IMR-90 (cell line): ENCODE measurements around the gene CERKL. TPM values are rescaled to one million over a fixed set of nuclear protein-coding genes. Genes with fewer than 3 reads are reported as not detected.

Experiments
- ATAC-seq: fragments of 200-7000 bp; cut with Tn5 transposase; 2 replicates; pipeline ENCODE4 v1.9.1; 2020; ENCODE audit warnings: low read depth, mild to moderate bottlenecking, moderate library complexity
- BruUV-seq: library from RNA; stranded (reverse); fragments of 400-500 nt; replicated peaks from 2 replicates; lab custom pipeline; 2021; lab: Mats Ljungman, UMichigan
- CTCF ChIA-PET: fragments of 300-600 bp; formaldehyde crosslinking; extraction: SDS; loops from one replicate; lab custom pipeline; 2021; ENCODE audit warnings: antibody characterized with exemption; lab: Yijun Ruan, JAX
- POLR2A ChIA-PET: fragments of 300-600 bp; sonication (Branson Sonifier 250); formaldehyde crosslinking; loops from one replicate; lab custom pipeline; 2022; ENCODE audit warnings: antibody characterized with exemption; ENCODE audit not compliant: unreplicated experiment; lab: Charles Lee
- DNase-seq: peaks from one replicate; pipeline ENCODE4 v3.0.0; 2013
- H2AFZ ChIP-seq: replicated peaks from 2 replicates; pipeline ENCODE3; 2013; ENCODE audit warnings: low read length, mild to moderate bottlenecking; ENCODE audit not compliant: poor library complexity
- H2AK5ac ChIP-seq: 2 replicates; pipeline ENCODE4 v1.6.1; 2013; ENCODE audit warnings: low read depth, low read length, inconsistent platforms
- H2AK9ac ChIP-seq: replicated peaks from 2 replicates; pipeline ENCODE3; 2013; ENCODE audit warnings: mild to moderate bottlenecking, low read depth, low read length, moderate library complexity; ENCODE audit not compliant: poor library complexity
- H2BK120ac ChIP-seq: 2 replicates; pipeline ENCODE4 v1.6.1; 2013; ENCODE audit warnings: low read depth, low read length, inconsistent platforms
- H2BK15ac ChIP-seq: 3 replicates; pipeline ENCODE4 v1.6.1; 2013; ENCODE audit warnings: low read depth, low read length, inconsistent platforms
- H2BK20ac ChIP-seq: 2 replicates; pipeline ENCODE4 v1.6.1; 2013; ENCODE audit warnings: low read depth, mild to moderate bottlenecking, inconsistent platforms, low read length, moderate library complexity
- H2BK5ac ChIP-seq: 2 replicates; pipeline ENCODE4 v1.6.1; 2013; ENCODE audit warnings: mild to moderate bottlenecking, low read depth, low read length, inconsistent platforms; ENCODE audit not compliant: poor library complexity, severe bottlenecking
- H3K14ac ChIP-seq: replicated peaks from 2 replicates; pipeline ENCODE4 v1.6.1; 2013; ENCODE audit warnings: low read depth, low read length, inconsistent platforms
- H3K18ac ChIP-seq: 2 replicates; pipeline ENCODE4 v1.6.1; 2013; ENCODE audit warnings: low read depth, low read length, control low read depth
- H3K23ac ChIP-seq: 2 replicates; pipeline ENCODE4 v1.6.1; 2013; ENCODE audit warnings: low read depth, low read length, inconsistent platforms
- H3K27ac ChIP-seq: 2 replicates; pipeline ENCODE4 v1.5.1; 2013; ENCODE audit warnings: mild to moderate bottlenecking, control low read depth, low read length; ENCODE audit not compliant: insufficient read depth
- H3K27me3 ChIP-seq: 2 replicates; pipeline ENCODE4 v1.6.1; 2013; ENCODE audit warnings: low read length; ENCODE audit not compliant: control insufficient read depth, insufficient read depth
- H3K36me3 ChIP-seq: 2 replicates; pipeline ENCODE4 v1.6.1; 2013; ENCODE audit warnings: low read length, mixed read lengths; ENCODE audit not compliant: control insufficient read depth, insufficient read depth
- H3K4ac ChIP-seq: 2 replicates; pipeline ENCODE4 v1.6.1; 2013; ENCODE audit warnings: low read depth, low read length, inconsistent platforms
- H3K4me1 ChIP-seq: 2 replicates; pipeline ENCODE4 v1.6.1; 2013; ENCODE audit warnings: low read length, mixed read lengths; ENCODE audit not compliant: control insufficient read depth, insufficient read depth
- H3K4me2 ChIP-seq: 2 replicates; pipeline ENCODE4 v1.6.1; 2013; ENCODE audit warnings: low read depth, mild to moderate bottlenecking, control low read depth, low read length, moderate library complexity
- H3K4me3 ChIP-seq: 2 replicates; pipeline ENCODE4 v1.5.1; 2013; ENCODE audit warnings: low read depth, mild to moderate bottlenecking, control low read depth, low read length, moderate library complexity; ENCODE audit not compliant: insufficient read depth
- H3K56ac ChIP-seq: 2 replicates; pipeline ENCODE4 v1.6.1; 2013; ENCODE audit warnings: low read length, inconsistent platforms; ENCODE audit not compliant: insufficient read depth; ENCODE audit errors: extremely low read depth
- H3K79me1 ChIP-seq, 2 experiments: 2 replicates each; pipeline ENCODE4 v1.6.1; 2013; ENCODE audit warnings: low read length in 2 of 2, inconsistent platforms in 1 of 2, low read depth in 1 of 2
- H3K9ac ChIP-seq: 2 replicates; pipeline ENCODE4 v1.6.1; 2013; ENCODE audit warnings: low read depth, low read length, control low read depth
- H3K9me1 ChIP-seq: 2 replicates; pipeline ENCODE4 v1.6.1; 2013; ENCODE audit warnings: low read length, inconsistent platforms; ENCODE audit not compliant: insufficient read depth
- H3K9me3 ChIP-seq: 2 replicates; pipeline ENCODE4 v1.6.1; 2013; ENCODE audit warnings: low read length; ENCODE audit not compliant: control insufficient read depth, insufficient read depth
- H4K20me1 ChIP-seq: 2 replicates; pipeline ENCODE4 v1.6.1; 2013; ENCODE audit warnings: low read length, inconsistent platforms; ENCODE audit not compliant: insufficient read depth
- H4K5ac ChIP-seq: 2 replicates; pipeline ENCODE4 v1.6.1; 2013; ENCODE audit warnings: mild to moderate bottlenecking, low read depth, low read length, control low read depth
- H4K8ac ChIP-seq, 2 experiments: 2 replicates each; pipeline ENCODE4 v1.6.1; 2013; ENCODE audit warnings: low read depth in 2 of 2, low read length in 2 of 2, control low read depth in 1 of 2, inconsistent platforms in 1 of 2
- H4K91ac ChIP-seq: 2 replicates; pipeline ENCODE4 v1.6.1; 2013; ENCODE audit warnings: low read depth, low read length, inconsistent platforms; ENCODE audit not compliant: insufficient read depth
- RAD21 ChIP-seq: IDR thresholded peaks from 2 replicates; pipeline ENCODE4 v1.6.1; 2012; ENCODE audit warnings: low read length, improper control_type of control experiment
- WGBS, 2 experiments: methylation state at CpG; one replicate each; pipeline versions ENCODE4 v1.1.5 to v1.1.7; 2013; ENCODE audit warnings: missing lambda C conversion rate in 2 of 2; ENCODE audit not compliant: insufficient read length in 1 of 2; ENCODE audit errors: extremely low coverage in 2 of 2; 5-methylcytosine and 5-hydroxymethylcytosine counted together
- dilution Hi-C: fragments of 300-500 bp; cut with HindIII; formaldehyde crosslinking; loops from one replicate; pipeline ENCODE4 v1.14.3; 2018; ENCODE audit warnings: low sequenced_read_pairs; ENCODE audit not compliant: unreplicated experiment
- in situ Hi-C: fragments of 300-500 bp; cut with MboI; formaldehyde crosslinking; loops from 3 replicates; pipeline ENCODE4 v1.14.3; 2019; ENCODE audit warnings: low sequenced_read_pairs, inconsistent platforms, mixed read lengths
- intact Hi-C: fragments of 100-400 bp; cut with micrococcal nuclease; formaldehyde crosslinking; loops from 2 replicates; pipeline ENCODE4 v1.10.0; 2022
- polyA plus RNA-seq, 3 experiments: library from polyadenylated mRNA; depleted of rRNA; stranded (reverse); fragments of >200 nt; gene quantifications; 2 replicates each; pipeline ENCODE4 v1.2.3, GENCODE V29; 2012; ENCODE audit warnings: low replicate concordance in 1 of 3
- total RNA-seq: library from RNA; depleted of rRNA; stranded (reverse); fragments of >200 nt; gene quantifications from 2 replicates; pipeline ENCODE4 v1.2.3, GENCODE V29; 2012

Gene CERKL
- total and polyA plus RNA-seq, 2 of the 4 experiments (the other 2 are of a cell fraction) = under 0.01 TPM; not detected in 1

DNA sequence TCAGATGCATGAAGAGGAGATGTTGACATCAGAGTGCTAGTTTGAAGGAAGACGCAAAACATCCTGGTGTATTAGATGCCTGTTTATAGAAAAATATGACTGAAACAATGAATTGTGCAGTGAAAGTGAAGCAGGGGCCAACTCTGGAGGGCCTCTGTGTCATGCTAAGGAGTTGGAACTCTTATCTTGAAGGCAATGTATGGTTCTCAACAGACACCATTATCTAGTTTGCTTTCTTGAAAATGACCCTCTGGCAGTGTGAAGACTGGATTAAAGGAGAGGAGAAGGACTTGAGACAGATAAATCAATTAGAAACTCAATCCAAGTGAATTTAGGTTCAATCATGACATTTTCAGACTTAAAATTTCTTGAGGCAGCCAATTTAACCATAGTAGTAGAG lies 136.7 kb downstream of the CERKL start:
- H3K27me3 ChIP-seq = no peaks in the 10 kb centered on the region
- ATAC-seq (no peak), DNase-seq (no peak)
- no peak overlapping the region for H2AK9ac ChIP-seq
- no peak overlapping the region for H4K91ac ChIP-seq
- intact Hi-C loops (no loop called here), dilution Hi-C loops (no loop called here), in situ Hi-C loops (no loop called here)
- H2BK120ac ChIP-seq = no peak overlapping the region
- ChIA-PET CTCF (no interaction called here), POLR2A (no interaction called here)
- H3K79me1 ChIP-seq = no peaks in the 10 kb centered on the region
- TF ChIP-seq RAD21 = no peak
- H3K9ac ChIP-seq = no peak overlapping the region
- no TSS peak for BruUV-seq
- no peak overlapping the region for H4K8ac ChIP-seq
- no peak overlapping the region for H2AFZ ChIP-seq
- no peak overlapping the region for H3K23ac ChIP-seq
- no peak overlapping the region for H3K14ac ChIP-seq
- no peak overlapping the region for H2BK20ac ChIP-seq
- H3K56ac ChIP-seq = no peak overlapping the region
- WGBS, 2 experiments = 100% methylated on average over 1 of the region's 1 CpG; no CpG with 5 or more reads in 1 of the 2 experiments
- H3K36me3 ChIP-seq = no peaks in the 10 kb centered on the region
- H3K4me2 ChIP-seq = no peak overlapping the region
- no peak overlapping the region for H4K5ac ChIP-seq
- no peak overlapping the region for H3K4ac ChIP-seq
- no peak overlapping the region for H3K18ac ChIP-seq
- no peak overlapping the region for H2AK5ac ChIP-seq
- H4K20me1 ChIP-seq = no peaks in the 10 kb centered on the region
- H3K27ac ChIP-seq = no peak overlapping the region
- H3K9me3 ChIP-seq = no peaks in the 10 kb centered on the region
- H2BK5ac ChIP-seq = no peak overlapping the region
- no peak overlapping the region for H3K4me3 ChIP-seq
- no peaks in the 10 kb centered on the region for H3K4me1 ChIP-seq
- peaks cover 3% of the 10 kb centered on the region; the same call in 1 of the 2 replicates for H3K9me1 ChIP-seq
- no peak overlapping the region for H2BK15ac ChIP-seq
